Upper lobe of left lung (tissue), 6 donors: ENCODE measurements around the gene MTMR12. TPM values are rescaled to one million over a fixed set of nuclear protein-coding genes. Genes with fewer than 3 reads are reported as not detected.

ENCODE experiments used
- ATAC-seq, 2 donors: fragments of 200-7000 bp; cut with Tn5 transposase; one replicate each; pipeline ENCODE4 v1.9.1; 2022; ENCODE audit warnings: mild to moderate bottlenecking in 2 of 2, moderate library complexity in 2 of 2; ENCODE audit not compliant: low FRiP score in 2 of 2
- DNase-seq, 2 donors: peaks; one replicate each; pipeline ENCODE4 v3.0.0-alpha.2; 2019 to 2020
- H3K27ac ChIP-seq, 4 donors: fragments of 200-600 bp; sonication (generic); one replicate each; pipeline ENCODE4 v1.5.1; 2016 to 2019
- H3K27me3 ChIP-seq, 4 donors: fragments of 200-600 bp; sonication (generic); one replicate each; pipeline ENCODE4 v1.5.1; 2017 to 2019
- H3K36me3 ChIP-seq, 4 donors: fragments of 200-600 bp; sonication (generic); one replicate each; pipeline ENCODE4 v1.5.1; 2016 to 2019
- H3K4me1 ChIP-seq, 4 donors: fragments of 200-600 bp; sonication (generic); one replicate each; pipeline ENCODE4 v1.5.1; 2018 to 2019
- H3K4me3 ChIP-seq, 4 donors: fragments of 200-600 bp; sonication (generic); one replicate each; pipeline ENCODE4 v1.5.1; 2017 to 2019; ENCODE audit warnings: mild to moderate bottlenecking in 2 of 4, moderate library complexity in 1 of 4
- H3K9me3 ChIP-seq, 4 donors: fragments of 200-600 bp; sonication (generic); one replicate each; pipeline ENCODE4 v1.5.1; 2018 to 2019
- CTCF ChIP-seq, 6 experiments: fragments of 450-650 bp in 4 of 6; fragments of 200-600 bp in 2 of 6; sonication (generic) in 2 of 6; IDR thresholded peaks; one replicate each; pipeline ENCODE4 v1.5.1; 2016 to 2019; ENCODE audit warnings: antibody characterized with exemption in 6 of 6
- EP300 ChIP-seq, 4 donors: sonication (generic); formaldehyde crosslinking; IDR thresholded peaks; one replicate each; pipeline ENCODE4 v1.5.1; 2017; ENCODE audit warnings: antibody characterized with exemption in 4 of 4, control low read depth in 2 of 4
- POLR2A ChIP-seq, 4 donors: fragments of 450-650 bp; IDR thresholded peaks; one replicate each; pipeline ENCODE4 v1.5.1; 2016 to 2017; ENCODE audit warnings: antibody characterized with exemption in 4 of 4, mild to moderate bottlenecking in 2 of 4
- POLR2AphosphoS5 ChIP-seq, 2 donors: sonication (generic); formaldehyde crosslinking; IDR thresholded peaks; one replicate each; pipeline ENCODE4 v1.5.1; 2017; ENCODE audit warnings: antibody characterized with exemption in 2 of 2
- WGBS, 2 donors: methylation state at CpG; one replicate each; pipeline ENCODE4 v1.1.5; 2017 to 2018; 5-methylcytosine and 5-hydroxymethylcytosine counted together
- total RNA-seq, 6 donors: library from RNA; depleted of rRNA in 4 of 6; stranded (reverse); fragments of >200 nt in 4 of 6; gene quantifications; one replicate each; pipeline versions ENCODE4 v1.1.0 to v1.2.1, GENCODE V29; 2016 to 2021
- donor health status: DM: no; HTN: no; CAD: no; lungs with moderate emphysema.
- donor health status: DM: no; HTN: yes; CAD: no; lungs with severe emphysema.

Gene MTMR12
- total RNA-seq, 6 donors from 2014 or later = 27.2 to 50.8 (median 35.5) TPM

GRCh38 chr5:32332966-32333365, 20.2 kb upstream of the MTMR12 start:
- no peaks in the 10 kb centered on the region for H3K27me3 ChIP-seq
- no peaks in the 10 kb centered on the region for H3K9me3 ChIP-seq
- no peaks in the 10 kb centered on the region for H3K36me3 ChIP-seq
- ATAC-seq (no peak), DNase-seq (peak in 1 of 2 donors; percentile 30)
- WGBS, 2 donors = 93 to 96% methylated on average over 10 of the region's 10 CpGs
- no peak overlapping the region for H3K4me3 ChIP-seq
- no peak for TF ChIP-seq POLR2A (IDR thresholded peaks at IDR 0.05)
- no peak for TF ChIP-seq POLR2AphosphoS5 (IDR thresholded peaks at IDR 0.05)
- no peak for TF ChIP-seq EP300 (IDR thresholded peaks at IDR 0.05)
- no peak for TF ChIP-seq CTCF (IDR thresholded peaks at IDR 0.05)
- H3K27ac ChIP-seq = no peak overlapping the region
- peaks cover 0 to 11% (median 3%) of the 10 kb centered on the region in 4 donors for H3K4me1 ChIP-seq

- Histone ChIP-seq H3K36me3 (no peaks in the 10 kb centered on the region), H3K4me3 (no peak overlapping the region), H3K27ac (no peak overlapping the region), H3K27me3 (no peaks in the 10 kb centered on the region), H3K4me1 (peaks cover 0 to 11% (median 3%) of the 10 kb centered on the region in 4 donors), H3K9me3 (no peaks in the 10 kb centered on the region)
- WGBS, 2 donors = 95 to 97% methylated on average over 1 of the region's 1 CpG
- TF ChIP-seq EP300 (IDR thresholded peaks at IDR 0.05) = no peak
- TF ChIP-seq POLR2A (IDR thresholded peaks at IDR 0.05) = no peak
- TF ChIP-seq CTCF (IDR thresholded peaks at IDR 0.05) = no peak
- TF ChIP-seq POLR2AphosphoS5 (IDR thresholded peaks at IDR 0.05) = no peak
- DNase-seq = no peak
- ATAC-seq = no peak
Observed at GRCh38 chr5:32332361-32332760, 19.6 kb upstream of the MTMR12 start.

- no peaks in the 10 kb centered on the region for H3K36me3 ChIP-seq
- no peak overlapping the region for H3K4me3 ChIP-seq
- H3K9me3 ChIP-seq = no peaks in the 10 kb centered on the region
- DNase-seq = no peak
- no peaks in the 10 kb centered on the region for H3K27me3 ChIP-seq
- no peak for ATAC-seq
- peaks cover 0 to 11% (median 3%) of the 10 kb centered on the region in 4 donors for H3K4me1 ChIP-seq
- 46 to 62% methylated on average over 3 of the region's 3 CpGs for WGBS, 2 donors
- TF ChIP-seq EP300 (IDR thresholded peaks at IDR 0.05) = no peak
- TF ChIP-seq CTCF (IDR thresholded peaks at IDR 0.05) = no peak
- H3K27ac ChIP-seq = peak overlapping the region in 1 of 4 donors; percentile 13
Observed at GRCh38 chr5:32331935-32332274, 19.2 kb upstream of the MTMR12 start.

- WGBS, 2 donors = 55 to 62% methylated on average over 11 of the region's 11 CpGs
- DNase-seq (peak in 1 of 2 donors; percentile 55), ATAC-seq (peak; percentile 34 to 70)
- no peak for TF ChIP-seq EP300 (IDR thresholded peaks at IDR 0.05)
- no peak for TF ChIP-seq POLR2A (IDR thresholded peaks at IDR 0.05)
- TF ChIP-seq POLR2AphosphoS5 (IDR thresholded peaks at IDR 0.05) = no peak
- no peak for TF ChIP-seq CTCF (IDR thresholded peaks at IDR 0.05)
- peaks cover 0 to 11% (median 3%) of the 10 kb centered on the region in 4 donors for H3K4me1 ChIP-seq
- H3K27me3 ChIP-seq = no peaks in the 10 kb centered on the region
- H3K4me3 ChIP-seq = no peak overlapping the region
- H3K36me3 ChIP-seq = no peaks in the 10 kb centered on the region
- H3K9me3 ChIP-seq = no peaks in the 10 kb centered on the region
- peak overlapping the region in 1 of 4 donors; percentile 13 for H3K27ac ChIP-seq
Observed at GRCh38 chr5:32331217-32331934, 18.6 kb upstream of the MTMR12 start.
